GDM1 (cell line): ENCODE measurements around the gene EFCAB9.

ENCODE experiments used
- DNase-seq: peaks from one replicate; lab custom pipeline; 2025; lab: John Stamatoyannopoulos, UW

The EFCAB9 gene

DNA sequence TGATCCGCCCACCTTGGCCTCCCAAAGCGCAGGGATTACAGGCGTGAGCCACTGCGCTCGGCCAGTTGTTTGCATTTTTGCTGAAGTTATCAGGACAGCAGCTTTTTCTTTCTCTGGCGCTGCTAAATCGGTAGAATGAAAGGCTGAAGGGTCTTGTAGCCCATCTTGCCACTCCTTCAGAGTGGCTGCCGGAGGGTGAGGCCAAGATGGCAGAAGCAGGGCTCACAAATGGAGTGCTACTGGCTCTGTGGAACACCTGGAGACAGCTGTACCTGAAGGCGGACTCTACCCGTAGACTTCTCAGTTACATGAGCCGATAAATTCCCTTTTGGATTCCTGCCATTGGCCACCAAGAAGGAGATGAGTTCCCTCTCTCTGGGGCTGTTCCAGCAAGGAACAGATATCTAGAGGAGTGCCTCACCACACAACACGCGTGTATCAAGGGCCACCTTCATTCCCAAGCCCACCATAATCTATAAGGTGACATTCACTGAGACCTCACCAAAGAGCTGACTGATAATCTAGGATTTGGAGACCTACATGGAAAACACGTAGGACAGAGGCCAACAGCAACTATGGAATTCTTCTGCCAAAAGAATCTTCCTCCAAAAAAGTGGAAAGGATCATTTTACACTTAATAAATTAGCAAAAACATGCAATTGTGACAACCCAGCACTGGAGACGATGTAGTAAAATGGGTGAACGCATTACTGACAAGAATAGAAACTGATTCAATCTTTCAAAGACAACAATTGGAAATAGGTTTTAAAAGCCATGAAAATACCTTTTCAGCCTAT is 27.7 kb upstream of the EFCAB9 start:
- no peak for DNase-seq

GRCh38 chr5:172167895-172168294 is 26.1 kb upstream of the EFCAB9 start:
- DNase-seq, result no peak

GRCh38 chr5:172168311-172168710 is 25.7 kb upstream of the EFCAB9 start:
- no peak for DNase-seq

- no peak for DNase-seq
Measured at GRCh38 chr5:172169216-172169615, 24.8 kb upstream of the EFCAB9 start.

GRCh38 chr5:172170251-172170701 is 23.7 kb upstream of the EFCAB9 start:
- no peak for DNase-seq

- no peak for DNase-seq
Measured at GRCh38 chr5:172171118-172171517, 22.9 kb upstream of the EFCAB9 start.

DNA sequence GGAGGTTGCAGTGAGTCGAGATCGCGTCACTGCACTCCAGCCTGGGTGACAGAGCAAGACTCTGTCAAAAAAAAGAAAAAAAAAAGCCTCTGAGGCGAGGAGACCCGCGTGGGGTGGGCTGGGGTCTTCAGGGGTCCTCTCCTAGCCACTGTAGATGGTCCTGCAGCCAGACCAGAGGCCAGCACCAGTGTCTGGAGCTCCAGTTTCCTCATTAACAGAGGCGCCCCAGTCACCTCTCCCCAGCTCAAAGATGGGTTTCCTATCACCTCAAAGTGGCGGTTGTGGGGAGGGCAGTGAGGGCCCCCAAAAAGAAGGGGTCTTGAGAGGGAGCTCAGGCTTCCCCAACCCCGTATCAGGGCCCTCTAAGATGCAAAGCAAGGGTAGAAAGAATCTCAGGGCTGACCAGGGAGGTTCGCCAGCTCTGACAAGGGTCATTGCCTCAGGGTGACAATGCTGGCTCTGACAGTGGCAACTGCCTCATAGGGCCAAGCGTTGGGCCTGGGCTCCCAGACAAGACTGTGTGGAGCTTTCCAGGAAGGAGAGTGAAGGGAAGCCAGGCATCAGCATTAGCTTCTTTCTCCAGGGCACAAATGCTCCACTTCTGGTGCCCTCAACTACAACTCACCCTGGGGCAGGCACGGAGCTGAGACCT is 20.9 kb upstream of the EFCAB9 start:
- no peak for DNase-seq

DNA sequence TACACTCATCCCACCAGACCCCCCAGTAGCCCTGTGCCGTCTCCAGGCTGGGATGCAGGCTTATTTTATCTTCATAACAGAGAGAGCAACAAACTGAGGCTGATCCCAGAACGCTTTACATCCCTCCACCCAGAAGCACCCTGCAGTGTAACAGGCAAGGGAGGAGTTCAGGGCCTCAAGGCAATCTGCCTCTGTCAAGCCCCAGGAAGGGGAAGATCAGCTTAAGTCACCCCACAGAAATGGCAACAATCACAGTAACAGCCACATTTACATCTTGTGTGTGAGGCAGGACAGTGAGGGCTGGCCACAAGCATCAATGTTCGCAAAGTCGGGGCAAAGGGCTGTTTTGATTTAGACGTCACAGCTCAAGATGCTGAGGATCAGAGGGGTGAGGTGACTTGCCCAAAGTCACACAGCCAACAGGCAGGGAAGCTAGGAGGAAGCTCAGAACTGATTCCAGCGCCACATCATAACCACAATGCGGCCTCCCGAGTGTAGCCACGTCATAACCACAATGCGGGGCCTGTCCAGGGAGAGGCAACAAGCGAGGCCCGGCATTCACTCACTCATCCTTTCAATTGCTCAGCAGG is 20.3 kb upstream of the EFCAB9 start:
- peak; percentile 20 for DNase-seq

DNA sequence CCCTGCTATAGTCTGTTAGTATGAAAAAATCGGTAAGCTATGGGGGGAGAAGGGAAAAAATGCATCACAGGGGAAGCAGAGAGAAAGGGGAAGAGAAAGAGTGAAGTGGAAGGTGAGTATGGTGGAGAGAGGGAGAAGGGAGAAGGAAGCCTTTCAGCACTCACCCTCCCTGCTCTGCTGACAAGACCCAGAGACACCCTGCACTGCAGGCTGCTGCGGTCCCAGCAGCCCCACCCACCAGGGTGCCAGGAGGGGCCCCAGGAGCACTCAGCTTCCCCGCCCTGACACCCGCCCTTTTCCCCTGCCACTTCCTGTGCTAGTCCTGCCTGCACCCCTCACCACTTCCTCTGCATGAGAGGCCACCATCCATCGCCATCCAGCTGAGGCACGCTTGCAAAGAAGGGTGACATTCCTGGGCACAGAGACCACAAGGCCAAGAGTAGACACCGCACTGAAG is 18.7 kb upstream of the EFCAB9 start:
- DNase-seq, result peak; percentile 95

DNA sequence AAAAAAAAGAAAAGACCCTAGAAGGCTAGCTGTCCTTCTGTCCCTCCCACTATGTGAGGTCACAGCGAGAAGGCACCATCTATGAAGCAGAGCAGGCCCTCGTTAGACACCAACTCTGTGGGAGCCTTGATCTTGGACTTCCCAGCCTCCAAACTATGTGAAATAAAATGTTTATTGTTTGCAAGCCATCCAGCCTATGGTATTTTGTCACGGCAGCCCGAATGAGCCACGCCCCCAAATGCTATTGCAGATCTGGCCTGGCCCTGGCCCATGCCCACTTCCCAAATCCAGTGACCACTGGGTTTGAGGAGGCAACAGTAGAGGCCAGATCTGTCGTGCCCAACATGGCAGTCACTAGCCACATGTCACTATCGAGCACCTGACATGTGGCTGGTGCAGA is 16.8 kb upstream of the EFCAB9 start:
- no peak for DNase-seq

GRCh38 chr5:172178301-172178987 is 15.5 kb upstream of the EFCAB9 start:
- DNase-seq, result no peak

DNA sequence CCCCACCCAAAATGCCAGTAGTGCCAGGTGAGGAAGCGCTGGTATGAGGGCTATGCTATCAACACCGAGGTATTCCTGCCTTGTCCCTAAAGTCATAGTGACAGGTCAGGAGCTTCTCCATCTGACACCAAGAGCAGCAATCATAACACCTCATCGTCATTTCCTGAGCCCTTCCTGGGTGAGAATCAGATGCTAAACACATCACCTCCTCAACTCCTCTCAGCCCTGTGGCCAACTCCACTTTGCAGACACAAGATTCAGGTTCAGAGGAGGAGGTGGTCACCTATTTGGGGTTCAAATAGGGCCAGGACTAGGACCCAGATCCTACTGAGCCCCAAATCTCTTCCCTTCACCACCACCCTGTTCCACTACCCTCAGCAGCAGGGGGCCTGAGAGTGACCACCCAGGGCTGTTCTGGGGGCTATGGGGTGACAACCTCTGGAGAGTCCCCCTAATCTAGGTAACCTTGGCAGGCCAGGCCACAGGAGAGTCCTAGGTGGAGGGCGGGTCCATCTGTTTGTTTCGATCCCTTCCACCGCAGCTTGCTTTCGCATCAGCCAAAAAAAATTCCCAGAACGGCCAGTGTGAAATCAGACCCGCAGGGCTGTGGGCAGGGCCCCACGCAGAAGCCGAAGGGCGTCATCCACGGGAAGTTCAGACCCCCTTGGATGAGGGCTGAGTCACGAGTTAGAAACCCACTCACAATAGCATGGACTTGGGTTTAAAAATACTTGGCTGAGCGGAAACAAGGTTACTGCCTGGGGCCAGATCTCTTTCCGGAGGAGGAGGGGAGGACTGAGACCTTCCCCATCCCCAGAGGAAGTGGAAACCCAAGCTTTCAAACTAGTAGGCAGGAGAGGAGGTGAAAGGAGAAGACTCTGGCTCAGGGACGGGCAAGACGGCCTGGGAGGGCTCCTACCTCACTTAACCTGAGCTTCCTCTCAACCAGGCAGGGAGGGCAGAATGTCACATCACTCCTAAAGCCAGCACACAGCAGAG is 14.7 kb upstream of the EFCAB9 start:
- peak; percentile 93 for DNase-seq

DNA sequence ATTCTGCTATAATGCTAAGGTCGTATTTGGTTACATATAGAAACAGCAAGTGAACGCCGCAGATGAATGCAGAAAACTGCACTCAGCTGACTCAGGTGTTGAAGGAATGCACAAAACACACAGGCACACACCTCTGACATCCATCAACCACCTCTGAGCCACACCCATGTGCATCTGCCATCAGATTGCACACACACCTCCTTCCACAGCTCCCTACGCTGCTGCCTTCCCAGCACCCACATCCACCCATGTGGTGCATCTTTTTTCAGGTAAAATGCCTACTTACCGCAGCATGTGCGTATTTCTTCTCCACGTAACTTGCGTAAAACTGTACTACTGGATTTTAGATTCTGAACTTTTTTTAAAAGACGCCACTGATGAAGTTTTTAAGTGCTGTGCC is 13.0 kb upstream of the EFCAB9 start:
- DNase-seq, result no peak

DNA sequence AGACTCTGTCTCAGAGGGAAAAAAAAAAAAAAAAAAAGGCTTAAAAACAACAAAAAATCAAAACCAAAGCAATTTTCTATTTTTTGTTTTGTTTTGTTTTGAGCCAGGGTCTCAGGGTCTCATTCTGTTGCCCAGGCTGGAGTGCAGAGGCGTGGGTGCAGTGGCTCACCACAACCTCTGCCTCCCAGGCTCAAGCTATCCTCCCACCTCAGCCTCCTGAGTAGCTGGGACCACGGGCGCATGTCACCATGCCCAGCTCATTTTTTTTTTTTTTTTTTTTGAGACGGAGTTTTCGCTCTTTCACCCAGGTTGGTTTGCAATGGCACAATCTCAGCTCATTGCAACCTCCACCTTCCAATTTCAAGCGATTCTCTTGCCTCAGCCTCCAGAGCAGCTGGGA is 11.7 kb upstream of the EFCAB9 start:
- DNase-seq, result no peak

DNA sequence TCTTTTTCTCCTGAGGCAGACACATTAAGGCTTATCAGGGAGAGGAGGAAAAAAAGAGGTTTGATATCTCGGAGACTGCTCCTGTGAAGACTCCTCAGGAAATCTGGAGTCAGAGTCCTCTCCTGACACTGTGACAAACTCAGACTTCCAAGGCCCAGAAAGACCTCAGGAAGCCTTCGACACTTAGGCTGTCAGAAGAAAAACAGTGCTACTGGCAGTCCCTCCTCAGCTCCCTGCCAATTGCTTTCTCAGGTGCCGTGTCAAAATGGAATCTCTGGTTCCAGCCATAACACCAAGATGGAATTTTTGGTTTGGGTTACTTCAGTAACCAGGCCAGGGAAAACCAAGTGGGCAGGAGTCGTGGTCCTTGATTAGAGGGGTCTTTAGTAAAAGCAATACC is 10.1 kb upstream of the EFCAB9 start:
- DNase-seq, result no peak

DNA sequence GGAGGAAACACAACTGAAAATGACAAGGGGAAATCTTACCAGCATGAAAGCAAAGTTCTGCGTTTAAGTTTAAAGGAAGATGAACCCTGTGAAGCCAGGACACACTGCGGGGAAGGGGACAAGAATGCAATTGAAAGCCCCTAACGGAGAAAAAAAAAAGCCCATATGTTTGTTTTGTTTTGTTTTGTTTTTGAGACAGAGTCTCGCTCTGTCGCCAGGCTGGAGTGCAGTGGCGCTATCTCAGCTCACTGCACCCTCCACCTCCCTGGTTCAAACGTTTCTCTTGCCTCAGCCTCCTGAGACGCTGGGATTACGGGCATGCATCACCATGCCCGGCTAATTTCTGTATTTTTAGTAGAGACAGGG is 8.9 kb upstream of the EFCAB9 start:
- DNase-seq, result no peak

GRCh38 chr5:172186114-172186695 is 7.8 kb upstream of the EFCAB9 start:
- DNase-seq, result no peak

- DNase-seq, result peak; percentile 33
Measured at GRCh38 chr5:172187118-172188032, 6.6 kb upstream of the EFCAB9 start.

DNA sequence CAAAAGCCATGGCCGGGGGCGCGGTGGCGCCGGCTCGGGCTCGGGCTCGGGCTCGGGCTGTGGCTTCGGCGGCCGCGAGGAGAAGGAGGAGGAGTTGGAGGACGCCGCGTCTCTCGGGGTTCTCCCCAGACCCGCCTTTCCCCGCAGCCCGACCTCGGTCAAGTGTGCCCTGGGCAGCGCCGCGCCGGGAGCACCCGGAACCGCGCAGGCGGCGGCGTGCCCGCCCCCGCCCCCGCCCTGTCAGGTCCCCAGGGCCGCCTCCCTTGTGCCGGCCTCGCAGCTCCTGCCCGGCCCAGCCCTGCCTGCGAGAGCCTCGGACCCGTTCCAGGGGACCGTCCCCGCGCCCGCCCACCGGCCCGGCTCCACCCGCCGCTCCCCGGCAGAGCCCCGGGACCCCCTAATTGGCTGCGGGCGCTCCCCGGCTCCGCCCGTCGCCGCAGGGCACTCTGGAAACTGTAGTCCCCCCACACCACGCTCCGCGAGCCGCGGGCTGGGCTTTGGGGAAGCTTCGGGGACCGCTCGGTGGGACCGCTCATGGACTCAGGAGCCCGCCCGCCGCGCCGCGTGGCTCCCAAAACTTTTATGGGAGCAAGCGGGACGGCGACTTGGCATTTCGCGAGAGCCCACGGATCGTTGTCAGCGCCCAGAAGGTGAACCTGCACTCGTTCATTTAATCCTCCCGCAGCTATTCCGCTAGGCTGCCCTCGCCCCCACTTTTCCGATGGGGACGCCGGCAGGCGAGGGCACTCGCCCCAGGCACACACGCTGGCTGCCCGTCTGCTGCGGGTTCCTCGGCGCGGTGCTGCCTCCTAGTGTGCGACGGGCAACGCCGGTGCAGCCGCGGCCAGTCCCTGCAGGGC is 5.7 kb upstream of the EFCAB9 start, which contains the start of gene STK10:
TSS of gene STK10 (minus strand) at position 192 of the 860 bp plus-strand sequence. CDS start at position 10, 182 bp downstream.
- peak; percentile 95 for DNase-seq
